T-helper 2 cell treated with Interferon-gamma antibody and Interleukin-4, amounts not matched to agents 100 ng/mL and 5 ng/mL, for 36 hours (primary cell): ENCODE data around the gene MYORG. TPM values are rescaled to one million over a fixed set of nuclear protein-coding genes. Genes with fewer than 3 reads are reported as not detected.

Experiments
- total RNA-seq: library from RNA; stranded (reverse); gene quantifications from 2 replicates; pipeline ENCODE4 v1.2.3, GENCODE V29; 2022

The MYORG gene
- total RNA-seq, 1 donor from 2014 or later, result 1.2 TPM

Other genes starting within 250 kb of the MYORG start
- 30.9 and 31.2 TPM in 2 replicates for gene UBAP1, start 197.9 kb downstream of the MYORG start, total RNA-seq
- gene KIF24, start 47.6 kb downstream of the MYORG start, total RNA-seq, result 7.8 TPM in 2 replicates
- gene NUDT2, start 47.3 kb downstream of the MYORG start, total RNA-seq, result 26.6 and 27.6 TPM in 2 replicates
- gene FAM219A, start 81.7 kb upstream of the MYORG start, total RNA-seq, result 15.0 and 16.0 TPM in 2 replicates
- gene DNAI1, start 81.9 kb upstream of the MYORG start, total RNA-seq, result not detected in 2 replicates
- not detected in 2 replicates for gene ENHO, start 146.1 kb upstream of the MYORG start, total RNA-seq
- gene CNTFR, start 212.8 kb upstream of the MYORG start, total RNA-seq, result not detected in 2 replicates
- gene RPP25L, start 235.2 kb upstream of the MYORG start, total RNA-seq, result 17.5 and 19.0 TPM in 2 replicates
- gene DCTN3, start 243.6 kb upstream of the MYORG start, total RNA-seq, result 110 and 115 TPM in 2 replicates